Neural crest cell (in vitro differentiated cells): Measurements from ENCODE around the gene TTN. TPM values are rescaled to one million over a fixed set of nuclear protein-coding genes. Genes with fewer than 3 reads are reported as not detected.
A peak's percentile ranks its signal among the peaks of the same experiment; 100 is the strongest.

ENCODE experiments used
- DNase-seq: peaks from one replicate; pipeline ENCODE4 v3.0.0; 2021; ENCODE audit warnings: low read depth, mixed read lengths, low spot score
- H3K27ac Mint-ChIP-seq: one replicate; pipeline ENCODE4 v1.8.0; 2021; ENCODE audit warnings: mild to moderate bottlenecking, mixed read lengths; ENCODE audit not compliant: unreplicated experiment
- H3K27me3 Mint-ChIP-seq: 2 replicates; pipeline ENCODE4 v1.8.0; 2021; ENCODE audit warnings: low read depth, mild to moderate bottlenecking, mixed read lengths
- H3K36me3 Mint-ChIP-seq: 2 replicates; pipeline ENCODE4 v1.8.0; 2021; ENCODE audit warnings: low read depth, mild to moderate bottlenecking, mixed read lengths
- H3K4me1 Mint-ChIP-seq: 2 replicates; pipeline ENCODE4 v1.8.0; 2021; ENCODE audit warnings: mixed read lengths
- H3K4me3 Mint-ChIP-seq: one replicate; pipeline ENCODE4 v1.8.0; 2021; ENCODE audit warnings: mild to moderate bottlenecking, mixed read lengths
- H3K9me3 Mint-ChIP-seq: 2 replicates; pipeline ENCODE4 v1.8.0; 2021; ENCODE audit warnings: mixed read lengths
- CTCF ChIP-seq: fragments of 200-600 bp; sonication (generic); conservative IDR thresholded peaks from 2 replicates; pipeline ENCODE4 v1.5.0; 2021; ENCODE audit warnings: antibody characterized with exemption, mild to moderate bottlenecking
- total RNA-seq: library from RNA; stranded (reverse); gene quantifications from 2 replicates; pipeline ENCODE4 v1.2.1, GENCODE V29; 2021

Gene TTN
- total RNA-seq, 1 donor from 2014 or later = under 0.01 TPM

GRCh38 chr2:178478439-178479274 is 328.6 kb downstream of the TTN start, which contains the start of gene FKBP7:
TSS of gene FKBP7 (minus strand) at chr2:178478600. CDS start at chr2:178478499, 101 bp downstream.
- Mint-ChIP-seq H3K4me1 (peaks cover 56% of the 10 kb centered on the region), H3K27ac (peak within 1 kb of the TSS; percentile 100), H3K9me3 (no peaks in the 10 kb centered on the region), H3K27me3 (no peaks in the 10 kb centered on the region), H3K4me3 (peak within 1 kb of the TSS; percentile 97), H3K36me3 (no peaks in the 10 kb centered on the region)
- DNase-seq = peak; percentile 64
- peak; percentile 71 for TF ChIP-seq CTCF

DNA sequence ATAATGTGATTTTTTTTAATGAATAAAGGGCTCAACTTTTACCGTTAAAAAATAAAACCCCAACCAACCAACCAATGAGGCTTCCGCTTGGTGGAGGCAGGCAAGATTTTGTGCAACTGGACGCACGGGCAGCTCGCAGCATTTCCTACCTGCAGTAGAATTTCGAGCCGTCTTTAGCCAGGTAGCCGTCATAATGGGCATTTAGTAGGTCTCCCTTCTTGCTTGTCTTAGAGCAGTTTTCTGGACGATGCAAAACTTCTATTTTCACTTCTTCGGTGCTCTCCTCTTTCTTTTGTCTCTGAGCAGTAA is 329.1 kb downstream of the TTN start:
- peak; percentile 3 for DNase-seq
- no peaks in the 10 kb centered on the region for H3K9me3 Mint-ChIP-seq
- H3K27ac Mint-ChIP-seq = peak overlapping the region; percentile 100
- no peak for TF ChIP-seq CTCF
- no peaks in the 10 kb centered on the region for H3K36me3 Mint-ChIP-seq
- peaks cover 60% of the 10 kb centered on the region for H3K4me1 Mint-ChIP-seq
- H3K4me3 Mint-ChIP-seq = peak overlapping the region; percentile 97
- no peaks in the 10 kb centered on the region for H3K27me3 Mint-ChIP-seq

DNA sequence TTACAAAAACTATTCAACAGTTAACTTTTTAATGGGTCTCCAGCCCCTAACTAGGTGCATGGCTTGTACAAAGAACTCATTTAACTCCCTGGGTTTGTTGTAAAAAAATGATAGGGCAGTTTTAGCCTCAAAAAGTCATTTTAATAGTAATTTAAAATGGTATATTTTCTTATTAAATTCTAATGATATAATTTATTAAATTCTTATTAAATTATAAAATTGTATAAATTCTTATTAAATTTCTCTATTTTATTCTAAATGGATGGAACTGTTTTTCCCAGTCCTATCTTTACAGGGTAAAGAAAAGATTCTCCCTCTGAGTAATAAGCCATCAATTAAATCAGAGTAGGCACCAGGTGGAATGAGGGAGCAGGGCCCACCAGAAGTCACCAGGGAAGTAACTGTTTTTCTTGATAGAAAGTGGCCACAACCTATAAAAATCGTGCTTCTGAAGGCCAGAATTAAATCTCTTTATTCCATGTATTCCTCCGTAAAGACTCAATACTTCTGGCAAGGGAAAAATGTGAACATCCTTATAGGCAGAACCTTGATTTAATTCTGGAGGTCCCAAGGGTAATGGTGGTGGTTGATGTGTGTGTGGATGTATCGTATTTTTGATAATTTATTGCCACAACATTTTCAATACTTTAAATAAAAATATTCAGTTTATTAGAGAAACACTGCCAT is 329.6 kb downstream of the TTN start:
- Mint-ChIP-seq H3K9me3 (no peaks in the 10 kb centered on the region), H3K36me3 (no peaks in the 10 kb centered on the region), H3K27ac (peak overlapping the region; percentile 71), H3K4me1 (peaks cover 55% of the 10 kb centered on the region), H3K27me3 (no peaks in the 10 kb centered on the region), H3K4me3 (peak overlapping the region; percentile 97)
- no peak for TF ChIP-seq CTCF
- DNase-seq = no peak

DNA sequence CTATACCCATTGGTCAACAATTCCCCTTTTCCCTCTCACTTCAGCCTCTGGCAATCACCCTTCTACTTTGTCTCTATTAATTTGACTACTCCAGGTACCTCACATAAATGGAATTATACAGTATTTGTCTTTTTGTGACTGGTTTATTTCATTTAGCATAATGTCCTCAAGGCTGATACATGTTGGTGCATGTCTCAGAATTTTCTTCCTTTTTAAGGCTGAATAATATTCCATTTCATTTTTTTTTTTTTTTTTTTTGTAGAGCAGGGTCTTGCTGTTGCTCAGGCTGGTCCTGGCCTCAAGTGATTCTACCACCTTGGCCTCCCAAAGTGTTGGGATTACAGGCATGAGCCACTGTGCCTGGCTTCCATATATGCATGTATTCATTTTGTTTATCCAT is 330.7 kb downstream of the TTN start:
- Mint-ChIP-seq H3K4me1 (peaks cover 44% of the 10 kb centered on the region), H3K4me3 (peak overlapping the region; percentile 70), H3K27ac (no peak overlapping the region), H3K27me3 (no peaks in the 10 kb centered on the region), H3K36me3 (no peaks in the 10 kb centered on the region), H3K9me3 (no peaks in the 10 kb centered on the region)
- DNase-seq = no peak
- no peak for TF ChIP-seq CTCF

Other genes with a start within 250 kb of the TTN start
- not detected in 2 replicates for gene CCDC141, start 242.7 kb upstream of the TTN start, total RNA-seq